T47D (cell line): ENCODE results near the gene SPRR1A.
"Not testable (repeated sequence)": the region's sequence is repeated elsewhere in the genome, so short reads cannot be mapped to it uniquely, and the experiment has no call there.

Experiments
- DNase-seq, 2 experiments: peaks; one replicate each; pipeline versions ENCODE4 v3.0.0 to v3.0.0-alpha.2; 2011 to 2012; ENCODE audit warnings: low read depth in 1 of 2, low spot score in 1 of 2
- JUND ChIP-seq: IDR thresholded peaks from 2 replicates; pipeline ENCODE4 v1.6.1; 2012; ENCODE audit warnings: low read depth
- in situ Hi-C: cut with HindIII; loops from 2 replicates; pipeline ENCODE4 v1.10.0; 2016; ENCODE audit warnings: low sequenced_read_pairs, low pct_unique_long_range_greater_than_20kb

SPRR1A gene

GRCh38 chr1:152982076-152982475, 1.8 kb upstream of the SPRR1A start:
- DNase-seq, result no peak
- in situ Hi-C loops, result no loop called here
- no peak for TF ChIP-seq JUND

- in situ Hi-C loops, result no loop called here
- no peak for DNase-seq
- no peak for TF ChIP-seq JUND
Measured at GRCh38 chr1:152983234-152983633, 647 bp upstream of the SPRR1A start.

GRCh38 chr1:152986578-152986977, 2.7 kb downstream of the SPRR1A start:
- DNase-seq, result no peak
- in situ Hi-C loops, result no loop called here
- no peak for TF ChIP-seq JUND

- in situ Hi-C loops, result no loop called here
- TF ChIP-seq JUND, result no peak
- no peak for DNase-seq
Measured at GRCh38 chr1:152993186-152993585, 9.3 kb downstream of the SPRR1A start.

- no peak for DNase-seq
- in situ Hi-C loops, result no loop called here
- no peak for TF ChIP-seq JUND
Measured at GRCh38 chr1:152995842-152996241, 12.0 kb downstream of the SPRR1A start.

- no peak for TF ChIP-seq JUND
- no peak for DNase-seq
- in situ Hi-C loops, result no loop called here
Measured at GRCh38 chr1:152996633-152997400, 12.9 kb downstream of the SPRR1A start.

GRCh38 chr1:152997901-152998300, 14.0 kb downstream of the SPRR1A start:
- in situ Hi-C loops, result no loop called here
- peak in 1 of 2 experiments; percentile 16 for DNase-seq
- no peak for TF ChIP-seq JUND

GRCh38 chr1:152998476-152998875, 14.6 kb downstream of the SPRR1A start:
- DNase-seq, result no peak
- no peak for TF ChIP-seq JUND
- in situ Hi-C loops, result no loop called here

DNA sequence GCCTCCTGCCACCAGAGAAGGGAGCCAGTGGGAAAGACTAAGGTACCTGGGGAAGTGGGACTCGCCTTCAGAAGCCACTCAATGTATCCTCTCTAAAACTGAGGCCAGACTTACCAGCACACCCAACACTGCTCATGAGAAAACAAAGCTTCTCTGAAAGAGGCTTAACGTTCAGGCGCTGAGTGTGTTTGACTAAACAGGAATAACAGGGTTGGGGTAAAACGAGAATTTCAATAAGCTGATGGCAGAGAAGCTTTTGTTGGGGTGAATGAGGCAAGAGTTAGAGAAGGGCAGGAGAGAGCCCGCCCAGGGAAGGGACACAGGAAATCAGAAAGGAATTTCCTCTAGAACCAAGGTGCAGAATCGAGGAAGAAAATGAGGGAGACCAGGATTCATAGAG, 15.9 kb downstream of the SPRR1A start:
- in situ Hi-C loops, result no loop called here
- TF ChIP-seq JUND, result no peak
- DNase-seq, result no peak

DNA sequence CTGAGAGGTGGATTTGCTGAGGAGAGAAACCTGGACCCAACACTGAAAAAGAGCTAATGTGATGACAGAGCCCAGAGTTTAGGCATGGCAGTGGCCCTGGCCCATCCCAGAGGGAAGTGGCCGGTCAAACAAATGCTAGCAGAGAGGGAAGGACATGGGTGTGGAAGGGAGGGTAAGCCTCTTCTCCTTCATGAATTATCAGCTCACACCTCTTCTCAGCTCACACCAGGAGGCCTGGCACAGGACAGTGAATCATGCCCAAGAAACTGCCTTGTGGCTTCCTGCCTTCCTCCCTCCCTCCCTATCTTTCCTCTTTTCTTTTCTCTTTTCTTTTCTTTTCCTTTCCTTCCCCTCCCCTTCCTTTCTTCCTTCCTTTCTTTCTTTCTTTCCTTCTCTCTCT, 16.4 kb downstream of the SPRR1A start:
- no peak for DNase-seq
- no peak for TF ChIP-seq JUND
- in situ Hi-C loops, result no loop called here

GRCh38 chr1:153001382-153001781, 17.5 kb downstream of the SPRR1A start, which contains the start of gene SPRR3:
Gene SPRR3 (plus strand): TSS chr1:153001749. CDS start chr1:153003021, 1,272 bp downstream.
- DNase-seq, result peak in 1 of 2 experiments; percentile 50
- in situ Hi-C loops, result no loop called here
- TF ChIP-seq JUND, result no peak

DNA sequence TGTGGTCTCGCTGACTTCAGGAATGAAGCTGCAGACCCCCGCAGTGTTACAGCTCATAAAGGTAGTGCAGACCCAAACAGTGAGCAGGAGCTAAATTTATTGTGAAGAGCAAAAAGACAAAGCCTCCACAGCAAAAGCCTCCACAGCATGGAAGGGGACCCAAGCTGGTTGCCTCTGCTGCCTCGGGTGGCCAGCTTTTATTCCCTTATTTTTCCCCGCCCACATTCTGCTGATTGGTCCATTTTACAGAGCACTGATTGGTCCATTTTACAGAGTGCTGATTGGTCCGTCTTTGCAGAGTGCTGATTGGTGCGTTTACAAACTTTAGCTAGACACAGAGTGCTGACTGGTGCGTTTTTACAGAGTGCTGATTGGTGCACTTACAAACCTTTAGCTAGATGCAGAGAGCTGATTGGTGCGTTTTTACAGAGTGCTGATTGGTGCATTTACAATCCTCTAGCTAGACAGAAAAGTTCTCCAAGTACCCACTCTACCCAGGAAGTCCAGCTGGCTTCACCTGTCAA, 27.4 kb downstream of the SPRR1A start:
- in situ Hi-C loops, result not testable (repeated sequence)
- peak in 1 of 2 experiments; percentile 24 for DNase-seq

DNA sequence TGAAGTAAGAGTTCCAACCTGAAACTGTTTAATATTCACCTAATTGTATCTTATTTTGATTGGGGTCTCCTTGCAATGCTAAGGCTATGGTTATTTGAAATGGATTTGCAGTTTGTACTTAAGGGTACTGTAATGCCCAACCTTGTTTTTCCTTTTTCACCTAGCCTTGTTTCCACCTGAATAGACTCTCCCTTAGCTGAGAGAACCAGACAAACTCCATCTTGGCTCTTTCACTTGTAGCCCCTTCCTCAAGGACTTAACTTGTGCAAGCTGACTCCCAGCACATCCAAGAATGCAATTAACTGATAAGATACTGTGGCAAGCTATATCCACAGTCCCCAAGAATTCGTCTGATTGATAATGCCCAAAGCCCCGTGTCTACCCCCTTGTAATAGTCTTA, 37.9 kb downstream of the SPRR1A start:
- DNase-seq, in situ Hi-C loops: not testable (repeated sequence)

DNA sequence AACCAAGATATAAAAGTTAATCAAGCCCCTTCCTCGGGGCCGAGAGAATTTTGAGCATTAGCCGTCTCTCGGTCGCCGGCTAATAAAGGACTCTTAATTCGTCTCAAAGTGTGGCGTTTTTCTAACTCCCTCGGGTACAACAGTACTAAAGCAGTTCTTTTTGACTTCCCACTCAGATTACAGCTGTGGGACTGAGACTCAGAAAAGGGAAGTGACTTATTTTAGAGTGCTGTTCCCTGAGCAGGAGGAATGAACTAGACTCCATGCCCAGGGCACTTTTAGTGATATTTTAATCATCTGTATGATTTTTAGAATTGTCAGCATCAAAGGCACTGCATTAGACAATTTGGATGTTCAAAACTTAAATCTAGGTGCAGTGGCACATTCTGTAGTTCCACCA, 38.5 kb downstream of the SPRR1A start:
- in situ Hi-C loops, DNase-seq: not testable (repeated sequence)
